NCI-H2171 treated with DMSO at 0.1 percent for 48 hours (cell line): Measurements from ENCODE around the gene ZBTB16.

Source experiments
- DNase-seq: peaks from one replicate; lab custom pipeline; 2025; lab: John Stamatoyannopoulos, UW

The ZBTB16 gene

DNA sequence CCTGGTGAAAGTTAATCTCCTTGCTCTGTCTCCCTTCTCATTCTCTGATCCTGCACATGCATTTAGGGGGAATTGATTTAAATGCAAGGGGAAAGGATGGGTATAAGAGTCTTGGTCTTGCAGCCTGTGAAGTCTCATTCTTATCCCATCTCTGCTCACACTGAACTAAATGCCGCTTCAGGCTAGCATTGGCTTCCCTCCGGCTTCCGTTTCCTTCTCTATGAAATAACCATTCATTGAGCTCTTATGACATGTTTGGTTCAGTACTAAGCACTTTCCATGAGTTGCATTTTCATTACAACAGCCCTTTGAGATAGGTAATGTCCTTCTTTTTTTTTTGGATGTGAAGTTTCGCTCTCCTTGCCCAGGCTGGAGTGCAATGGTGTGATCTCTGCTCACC lies 5.6 kb downstream of the ZBTB16 start:
- DNase-seq = no peak

DNA sequence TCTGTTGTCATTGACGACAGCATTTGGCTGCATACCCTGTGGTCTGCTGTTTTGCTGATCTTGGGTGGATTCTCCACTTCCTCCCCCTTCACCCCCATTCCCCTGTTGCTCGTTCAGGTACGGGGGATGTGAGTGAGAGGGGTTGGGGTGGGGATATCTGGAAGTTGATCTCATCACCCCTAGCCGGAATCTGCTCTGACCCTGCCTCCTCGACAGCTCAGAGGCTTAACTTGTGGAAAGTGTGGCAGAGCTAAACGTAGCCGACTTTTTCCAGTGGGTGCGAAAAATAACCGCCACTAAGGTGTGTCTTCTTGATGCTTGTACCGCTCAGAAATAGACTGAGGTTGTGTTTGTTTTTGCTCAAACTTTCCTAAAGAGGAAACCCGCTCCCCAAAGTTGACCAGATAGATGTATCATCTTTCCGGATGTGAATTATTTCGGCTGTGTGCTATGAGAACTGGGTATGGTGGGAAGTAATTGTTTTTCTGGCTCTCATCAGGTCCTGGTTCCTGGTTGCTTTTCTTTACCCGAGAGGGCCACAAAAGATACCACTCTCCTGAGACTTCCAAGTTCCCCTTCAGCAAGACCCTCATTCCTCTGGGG lies 6.6 kb downstream of the ZBTB16 start:
- DNase-seq = no peak

DNA sequence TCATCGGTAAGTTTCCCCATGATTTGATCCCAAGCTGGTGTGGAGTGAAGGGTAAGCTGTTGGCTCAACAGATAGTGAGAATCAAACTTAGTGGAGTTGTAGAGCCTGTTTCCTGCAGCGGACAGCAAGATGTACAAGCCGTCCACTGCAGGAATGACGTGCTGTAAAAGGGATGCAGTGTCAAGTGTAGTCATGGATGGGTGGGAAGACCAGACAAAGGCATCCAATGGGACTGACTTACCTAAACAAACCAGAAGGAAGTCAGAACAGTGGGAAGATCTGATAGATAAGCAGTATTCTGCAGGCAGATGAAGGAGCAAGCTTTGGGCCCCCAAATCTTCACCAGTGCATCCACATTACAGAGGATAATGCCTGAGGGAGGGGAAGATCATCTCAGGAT lies 8.8 kb downstream of the ZBTB16 start:
- DNase-seq = no peak

DNA sequence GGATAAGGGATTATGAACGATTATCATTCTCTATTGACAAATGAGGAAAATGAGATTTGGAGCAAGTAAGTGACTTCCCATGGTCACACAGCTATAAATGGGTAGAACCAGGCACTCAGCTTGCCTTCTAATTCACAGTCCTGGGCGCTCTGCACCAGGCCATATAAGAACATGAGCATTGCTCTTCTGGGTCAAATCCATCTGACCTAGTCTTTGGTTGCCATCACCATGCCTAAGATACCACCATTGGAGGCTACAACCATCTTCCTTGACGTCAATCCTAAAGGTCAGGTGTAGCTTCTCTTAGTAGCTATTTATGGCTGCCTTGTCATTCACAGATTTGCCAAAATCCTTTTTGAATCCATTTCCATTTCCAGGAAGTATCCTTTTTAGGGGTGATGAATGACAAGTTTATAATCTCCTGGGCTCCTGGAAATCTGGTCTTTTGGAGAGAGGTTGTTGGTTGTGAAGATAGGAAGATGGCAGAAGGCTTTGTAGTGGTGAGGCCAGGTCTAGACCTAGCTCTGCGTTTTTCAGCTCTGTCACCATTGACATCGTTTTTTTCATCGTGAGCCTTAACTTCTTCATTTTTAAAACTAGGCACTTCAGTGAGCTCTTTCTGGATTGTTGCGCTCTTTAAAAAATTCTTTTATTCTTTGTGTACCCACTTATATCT lies 11.1 kb downstream of the ZBTB16 start:
- DNase-seq = no peak

DNA sequence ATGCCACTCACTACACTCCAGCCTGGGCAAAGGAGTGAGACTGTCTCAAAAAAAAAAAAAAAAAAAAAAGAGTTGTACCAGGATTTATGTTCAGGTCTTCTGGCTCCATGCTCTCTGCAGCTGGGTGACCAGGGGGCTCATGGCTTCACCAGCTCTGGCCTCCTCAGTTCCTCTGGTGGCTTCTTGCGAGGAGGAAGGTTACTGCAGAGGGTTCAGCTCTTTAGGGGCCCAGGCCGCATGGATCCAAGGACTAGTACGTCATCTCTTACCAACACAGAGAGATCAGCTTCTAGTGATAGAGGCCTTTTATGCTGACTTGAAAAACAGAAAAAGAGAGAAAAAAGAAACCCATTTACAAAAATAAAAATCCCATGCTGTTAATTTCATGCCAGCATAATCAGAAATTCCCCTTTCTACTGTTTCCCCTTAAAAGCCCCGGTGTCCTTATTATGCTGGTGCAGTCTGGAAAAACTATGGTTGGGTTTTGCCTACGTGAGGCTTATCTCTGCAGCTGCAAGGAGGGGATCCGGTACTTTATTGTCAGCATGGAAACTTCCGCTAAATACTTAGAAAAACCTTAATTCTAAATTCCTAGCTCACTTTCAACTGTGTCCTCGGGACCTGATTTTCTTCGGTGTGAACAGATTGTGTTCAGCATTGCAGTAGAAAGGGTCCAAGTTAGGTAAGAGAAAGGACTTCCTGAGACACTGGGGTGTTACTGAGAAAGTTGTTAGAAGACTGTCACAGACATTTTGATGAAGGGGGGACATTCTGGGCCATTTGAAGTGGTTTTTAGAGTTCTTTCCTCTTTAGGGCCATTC lies 13.7 kb downstream of the ZBTB16 start:
- no peak for DNase-seq

DNA sequence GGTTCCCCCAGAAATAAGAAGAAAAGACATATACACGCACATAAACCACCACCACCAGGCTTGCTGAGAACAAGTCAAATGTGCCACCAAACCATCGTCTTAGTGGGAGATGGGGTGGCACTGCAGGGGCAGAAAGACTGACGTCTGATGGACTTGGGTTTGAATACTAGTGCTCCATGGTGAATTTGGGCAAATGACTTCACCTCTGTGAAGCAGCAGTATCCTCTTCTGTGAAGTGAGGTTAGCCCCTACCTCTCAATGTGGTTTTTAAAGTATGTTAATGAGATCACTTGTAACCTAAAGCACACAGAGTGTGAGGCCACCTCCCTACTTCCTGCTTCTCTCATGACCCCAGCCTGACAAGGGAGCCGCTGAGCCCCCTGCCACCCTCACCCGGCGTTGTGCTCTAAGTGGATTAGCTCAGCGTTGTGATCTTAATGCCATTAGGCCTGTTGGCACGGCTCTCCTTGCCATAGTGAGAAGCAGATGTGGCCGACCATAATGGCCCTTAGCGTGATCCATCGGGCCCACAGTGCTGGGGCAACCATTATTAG lies 14.4 kb downstream of the ZBTB16 start:
- no peak for DNase-seq

DNA sequence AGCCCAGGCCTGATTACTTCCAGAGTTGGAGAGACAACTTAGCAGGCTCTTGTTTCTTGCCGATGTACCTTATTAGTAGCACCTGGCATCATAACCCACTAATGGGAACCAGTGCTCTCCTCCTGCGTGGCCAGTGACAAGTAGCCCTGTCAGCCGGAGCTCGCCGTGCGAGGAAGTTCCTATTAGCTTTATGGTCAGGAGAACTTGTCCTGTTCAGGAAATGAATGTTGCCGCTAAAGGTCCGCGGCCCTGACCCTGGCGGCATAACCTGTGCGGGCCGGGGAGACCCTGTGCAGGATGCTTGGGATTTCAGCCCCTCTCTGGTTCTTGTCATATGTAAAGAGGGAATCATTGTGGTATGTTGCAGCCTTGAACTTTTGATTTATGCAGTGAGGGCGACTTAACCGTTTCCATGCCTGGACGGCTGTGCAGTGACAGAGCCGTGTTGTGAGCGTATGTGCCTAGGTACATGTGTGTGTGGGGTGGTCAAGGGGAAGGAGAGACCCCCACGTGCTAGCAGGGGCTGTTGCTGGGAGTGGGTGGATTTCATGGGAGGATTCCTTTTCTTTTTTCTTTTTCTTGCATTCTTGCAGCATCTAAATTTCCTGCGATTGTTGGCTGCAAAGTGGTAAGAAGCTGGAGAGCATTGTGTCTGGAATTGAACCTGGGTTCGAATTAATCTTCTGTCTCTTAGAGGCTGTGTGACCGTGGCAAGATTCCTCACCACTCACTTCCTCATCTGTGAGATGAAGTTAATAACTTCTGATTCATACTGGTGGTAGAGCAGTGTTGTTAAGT lies 15.2 kb downstream of the ZBTB16 start:
- no peak for DNase-seq

DNA sequence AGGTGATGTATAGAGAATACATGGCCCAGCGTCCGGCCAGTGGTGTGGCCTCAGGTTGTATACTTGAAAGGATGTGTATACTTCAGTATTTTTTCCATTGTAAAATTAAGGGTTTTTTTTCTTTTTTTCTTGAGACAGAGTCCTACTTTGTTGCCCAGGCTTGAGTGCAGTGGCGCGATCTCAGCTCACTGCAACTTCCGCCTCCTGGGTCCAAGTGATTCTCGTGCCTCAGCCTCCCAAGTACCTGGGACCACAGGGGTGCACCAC lies 15.8 kb downstream of the ZBTB16 start:
- no peak for DNase-seq

DNA sequence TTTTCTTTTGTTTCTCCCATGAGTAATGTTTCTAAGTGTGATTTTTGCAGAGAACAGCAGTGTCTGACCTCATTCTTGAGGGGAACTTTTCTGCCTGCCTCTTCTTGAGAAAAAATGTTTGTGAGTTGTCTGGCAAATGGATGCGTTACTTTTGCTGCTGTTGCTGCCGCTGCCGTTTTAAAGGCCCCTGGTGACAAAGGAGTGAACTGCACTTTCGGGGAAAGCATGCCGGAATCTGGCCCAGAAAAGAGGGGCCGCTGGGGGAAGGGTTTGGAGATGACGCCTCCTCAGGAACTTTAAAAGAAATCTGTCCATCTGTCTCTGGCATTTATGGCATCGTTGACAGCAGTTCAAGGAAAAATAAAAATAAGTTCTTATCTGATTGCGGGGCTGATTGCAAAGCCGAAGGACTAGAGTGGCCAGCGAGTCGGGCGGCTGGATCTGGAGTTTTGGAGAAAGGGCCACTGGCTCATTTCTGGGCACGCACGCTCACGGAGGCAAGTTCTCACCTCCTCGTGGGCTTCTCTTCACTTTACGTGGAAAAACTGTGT lies 16.5 kb downstream of the ZBTB16 start:
- peak; percentile 4 for DNase-seq

DNA sequence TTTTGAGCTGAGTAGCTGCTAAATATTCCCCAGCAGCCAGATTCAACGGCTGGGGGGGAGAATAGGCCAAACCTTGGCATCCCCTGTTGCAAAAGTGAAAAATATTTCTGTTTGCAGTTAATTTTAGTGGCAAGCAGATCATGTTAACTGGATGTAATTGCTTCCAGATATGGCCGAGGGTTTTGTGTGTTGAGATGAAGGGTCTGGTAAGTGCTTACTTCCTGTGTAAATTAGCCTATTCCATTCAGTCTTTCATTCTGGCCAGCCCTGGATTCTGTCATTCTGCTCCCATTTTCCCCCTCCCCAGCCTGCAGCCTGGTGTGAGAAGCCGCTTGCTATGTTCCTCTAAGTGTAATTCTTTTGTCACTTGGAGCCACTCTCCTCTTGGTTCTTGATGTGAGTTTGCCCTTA lies 17.4 kb downstream of the ZBTB16 start:
- no peak for DNase-seq

DNA sequence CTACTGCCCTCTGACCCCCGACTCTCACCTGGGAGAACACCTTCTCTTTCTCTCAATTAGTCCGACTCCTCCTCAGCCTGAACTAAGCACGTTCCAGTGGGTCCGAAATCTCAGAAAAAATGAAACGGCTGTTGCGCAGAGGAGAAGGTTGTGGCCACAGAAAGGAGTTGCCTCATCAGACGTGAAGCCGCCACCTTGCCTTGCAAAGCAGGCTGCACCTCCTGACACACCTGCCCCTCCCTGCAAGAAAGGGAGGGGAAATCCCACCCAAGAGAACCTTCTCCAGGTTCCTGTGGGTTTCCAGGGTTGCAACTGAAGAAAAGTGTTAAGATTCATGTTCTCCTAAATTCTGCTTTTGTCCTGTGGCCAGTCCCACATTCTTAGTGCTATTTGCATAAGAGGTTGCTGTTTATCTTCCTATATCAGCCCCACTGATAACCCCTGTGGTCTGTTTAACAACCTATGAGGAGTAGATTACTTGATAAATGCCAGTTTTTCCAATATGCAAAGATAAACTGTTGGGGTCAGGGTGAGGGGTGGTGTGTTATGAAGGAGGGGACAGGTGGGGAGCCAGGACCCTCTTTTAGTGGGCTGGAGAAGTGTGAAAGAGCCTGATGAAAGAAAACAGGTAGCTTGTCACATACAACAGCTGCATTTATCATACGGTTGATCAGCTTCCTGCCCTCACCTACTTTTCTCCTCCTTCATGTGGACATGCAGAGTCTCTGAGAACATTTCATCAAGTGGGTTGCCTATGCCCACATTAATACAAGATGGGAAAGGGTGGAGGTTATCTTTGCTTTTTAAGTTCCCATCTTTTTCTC lies 18.2 kb downstream of the ZBTB16 start:
- no peak for DNase-seq

DNA sequence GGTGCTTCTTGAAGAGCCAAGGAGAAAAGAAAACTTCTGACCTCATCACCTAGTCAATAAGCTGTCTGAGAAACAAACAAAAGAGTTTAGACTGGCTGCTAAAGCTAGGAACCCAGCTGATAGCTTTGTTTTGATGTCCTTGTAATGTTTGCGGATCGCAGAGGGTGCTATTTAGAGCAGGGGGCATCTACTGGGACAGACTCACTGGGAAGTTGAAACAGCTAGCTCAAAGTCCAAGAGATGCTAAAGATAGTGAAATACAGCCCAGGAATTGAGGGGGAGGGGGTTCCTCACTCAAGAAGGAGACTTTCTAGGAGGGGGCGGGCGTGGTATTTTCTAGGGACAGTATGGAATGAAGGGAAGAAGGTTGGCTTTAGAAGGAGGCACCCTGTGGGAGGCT lies 18.9 kb downstream of the ZBTB16 start:
- no peak for DNase-seq

DNA sequence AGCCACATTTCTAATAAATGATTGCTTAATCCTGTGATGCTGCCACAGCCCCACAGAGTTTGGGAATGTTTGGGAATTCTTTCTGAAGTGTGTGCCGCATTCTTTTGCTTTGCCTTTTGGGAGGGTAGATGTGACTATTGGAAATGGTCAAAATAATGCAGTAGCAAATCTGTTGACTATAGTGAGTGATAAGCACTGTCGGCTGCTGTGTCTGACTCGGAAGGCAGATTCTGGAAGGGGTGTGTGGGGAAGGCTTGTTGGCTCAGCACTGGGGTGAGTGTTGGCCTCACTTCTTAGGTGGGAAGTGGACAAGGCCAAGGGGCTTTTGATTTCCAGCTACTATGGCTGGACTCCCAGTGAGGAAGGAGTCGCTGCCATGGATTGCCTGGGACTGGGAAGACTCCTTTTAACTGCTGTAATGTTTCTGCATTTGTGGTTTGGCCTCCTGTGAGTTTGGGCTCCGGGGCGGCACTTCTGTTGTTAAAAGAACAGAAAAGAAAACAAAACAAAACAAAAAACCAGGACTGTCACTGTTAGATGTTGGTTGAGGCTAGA lies 20.1 kb downstream of the ZBTB16 start:
- no peak for DNase-seq

DNA sequence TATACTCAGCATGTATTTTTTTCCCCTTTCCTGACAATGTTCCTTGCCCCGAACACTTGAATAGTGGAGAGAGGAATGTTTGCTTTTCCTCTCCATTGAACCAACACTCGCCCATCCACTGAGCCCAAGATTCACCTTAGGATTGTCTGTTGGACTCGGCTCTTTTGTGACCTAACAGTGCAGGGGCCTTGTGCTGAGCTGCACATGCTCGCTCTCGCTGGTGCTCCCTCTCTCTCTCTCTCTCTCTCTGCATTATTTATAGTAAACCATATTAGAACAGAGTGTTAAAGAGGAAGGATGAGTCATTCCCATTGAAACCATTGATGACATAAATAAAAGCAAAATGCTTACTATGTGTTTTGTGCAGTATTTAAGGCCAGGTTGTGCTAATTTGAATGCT lies 20.7 kb downstream of the ZBTB16 start:
- DNase-seq = no peak

DNA sequence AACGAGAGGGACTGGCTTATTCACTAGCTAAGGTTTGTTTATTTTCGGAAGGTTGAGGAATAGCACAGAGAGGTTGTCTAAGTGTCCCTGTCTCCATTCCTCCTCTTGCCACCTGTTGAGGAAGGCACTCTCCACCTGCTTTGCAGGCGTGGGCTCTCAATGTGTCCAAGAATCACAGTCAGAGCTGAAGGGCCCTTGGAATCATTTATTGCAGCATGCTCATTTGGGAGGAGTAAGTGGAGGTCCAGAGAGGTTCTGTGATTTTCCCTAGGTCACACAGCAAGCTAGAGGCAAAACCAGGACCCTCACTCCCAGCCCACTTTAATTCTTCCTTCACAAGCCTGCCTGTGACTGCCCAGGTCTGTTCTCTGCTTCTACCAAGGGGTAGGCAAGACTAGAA lies 21.3 kb downstream of the ZBTB16 start:
- no peak for DNase-seq

DNA sequence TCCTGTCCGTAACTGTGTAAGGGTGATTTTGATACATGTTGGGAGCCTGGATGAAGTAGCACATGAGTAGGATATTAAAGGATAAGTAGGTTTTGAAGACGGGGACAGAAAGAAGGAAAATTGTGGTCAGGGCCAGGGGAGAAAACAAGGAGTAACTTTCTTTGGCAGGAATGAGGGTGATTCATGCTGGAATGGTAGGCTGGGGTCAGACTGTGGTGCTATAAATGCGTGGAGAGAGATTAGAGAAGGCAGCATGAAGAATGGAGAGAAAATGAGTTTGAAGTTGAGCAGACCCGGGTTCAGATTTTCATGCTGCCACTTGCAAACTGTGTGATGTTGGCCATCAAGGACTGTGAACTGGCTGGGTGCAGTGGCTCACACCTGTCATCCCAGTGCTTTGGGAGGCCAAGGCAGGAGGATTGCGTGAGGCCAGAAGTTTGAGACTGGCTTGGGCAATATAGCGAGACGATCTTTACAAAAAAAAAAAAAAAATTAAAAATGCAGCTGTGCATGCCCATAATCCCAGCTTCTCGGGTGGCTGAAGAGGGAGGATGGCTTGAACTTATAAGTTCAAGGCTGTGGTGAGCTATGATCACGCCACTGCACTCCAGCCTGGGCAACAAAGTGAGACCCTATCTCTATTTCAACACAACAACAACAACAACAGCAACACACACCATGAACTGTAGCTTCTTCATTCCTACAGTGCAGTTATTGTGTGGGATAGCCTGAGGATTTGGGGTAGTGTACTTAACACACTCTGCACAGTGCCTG lies 22.3 kb downstream of the ZBTB16 start:
- no peak for DNase-seq

DNA sequence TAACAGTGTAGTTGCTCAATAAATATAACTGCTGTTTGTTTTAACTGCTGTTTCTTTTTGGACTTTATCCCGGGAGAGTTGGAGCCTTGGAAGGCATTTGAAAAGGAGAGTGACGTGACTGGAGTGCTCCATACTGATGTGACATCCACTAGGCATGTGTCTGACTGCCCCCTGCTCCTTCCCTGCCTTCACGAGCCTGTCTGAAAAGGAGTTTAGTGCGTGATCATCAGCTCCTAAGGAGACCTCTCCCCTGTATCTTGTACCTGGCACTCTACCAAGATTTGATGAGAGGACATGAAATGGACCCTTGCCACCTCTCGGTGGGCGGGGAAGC lies 22.9 kb downstream of the ZBTB16 start:
- no peak for DNase-seq

DNA sequence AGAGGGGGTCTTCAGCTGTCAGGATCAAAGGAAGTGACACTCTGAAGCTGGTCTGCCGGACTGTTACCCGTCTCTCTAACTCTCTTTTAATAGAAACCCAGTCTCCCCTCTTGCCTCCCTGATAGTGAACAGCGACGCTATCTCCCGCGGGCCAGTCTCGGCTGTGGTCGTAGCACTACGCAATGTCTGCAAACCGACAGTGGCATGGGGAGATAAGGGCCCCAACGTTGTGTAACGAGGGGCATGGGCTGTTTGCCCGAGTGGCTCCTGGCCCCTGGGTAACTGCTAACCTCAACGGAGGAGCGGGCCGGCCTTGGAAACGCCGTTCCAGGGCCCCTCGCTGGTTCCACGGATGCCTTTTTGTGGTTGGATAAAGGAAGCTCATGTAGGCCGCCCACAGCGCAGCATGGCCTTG lies 23.3 kb downstream of the ZBTB16 start:
- DNase-seq = no peak

DNA sequence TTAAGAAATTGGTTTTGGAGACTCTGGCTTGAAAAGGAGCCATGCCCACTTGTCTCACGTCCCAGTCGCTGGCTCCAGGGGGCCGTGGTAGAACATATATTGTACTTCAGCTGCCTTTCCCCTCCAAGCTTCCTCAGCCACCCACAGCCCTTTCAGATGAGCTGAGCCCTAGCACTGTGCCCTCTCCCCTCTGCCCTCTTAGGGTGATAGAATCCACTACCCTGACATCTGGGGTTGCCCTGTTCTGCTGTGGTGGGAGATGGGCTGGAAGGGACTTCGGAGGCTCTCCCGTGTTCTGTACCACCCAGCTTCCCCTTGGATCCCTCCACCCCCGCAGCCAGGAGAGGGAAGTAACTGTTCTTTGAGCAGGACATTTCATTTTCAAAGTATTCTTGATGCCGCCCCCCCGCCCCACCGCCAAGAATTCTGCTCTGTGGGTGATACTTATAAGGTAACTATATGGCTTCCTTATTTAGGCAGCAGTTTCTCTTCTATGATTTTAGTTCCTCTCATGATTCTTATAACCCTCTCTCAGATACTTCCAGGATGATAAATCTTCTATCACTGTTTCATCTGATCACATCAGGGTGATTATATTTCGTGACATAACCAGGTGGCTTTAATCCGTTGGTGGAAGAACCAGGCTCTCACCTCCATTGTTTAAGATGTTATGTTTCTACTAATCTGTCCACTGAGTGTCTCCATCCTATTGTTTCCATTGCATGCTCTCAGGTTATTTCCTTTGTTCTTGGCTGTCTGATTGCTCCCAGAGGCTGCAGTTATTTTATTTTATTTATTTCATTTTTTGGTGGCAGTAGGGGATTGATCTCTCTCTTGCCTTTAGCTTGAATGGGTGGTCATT lies 24.1 kb downstream of the ZBTB16 start:
- DNase-seq = no peak
